Erythroblast (primary cell): ENCODE measurements around the gene THAP11.

Experiments used
- GATA1 ChIP-seq: IDR thresholded peaks from 2 replicates; pipeline ENCODE4 v1.6.1; 2011; ENCODE audit warnings: low read depth, mild to moderate bottlenecking, control low read depth, low read length, moderate library complexity
- POLR2A ChIP-seq: IDR thresholded peaks from 2 replicates; pipeline ENCODE4 v1.6.1; 2011; ENCODE audit warnings: mild to moderate bottlenecking, low read length

GRCh38 chr16:67879462-67879861, 37.3 kb downstream of the THAP11 start:
- no peak for TF ChIP-seq POLR2A
- no peak for TF ChIP-seq GATA1
